ENCODE data around the gene OR52E4.

The OR52E4 gene

GRCh38 chr11:5880329-5880728 is at the start of gene OR52E4:
OR52E4 (plus strand) TSS chr11:5880629; CDS start chr11:5884293, 3,664 bp downstream.
- no peak for DNase-seq

GRCh38 chr11:5831196-5831829 is 49.1 kb upstream of the OR52E4 start:
- DNase-seq = no peak

- no peak for DNase-seq
Measured at GRCh38 chr11:5833446-5833845, 47.0 kb upstream of the OR52E4 start.

GRCh38 chr11:5837695-5838094 is 42.7 kb upstream of the OR52E4 start:
- no peak for DNase-seq

GRCh38 chr11:5841797-5842196 is 38.6 kb upstream of the OR52E4 start, which contains the start of gene OR52E6:
OR52E6 (minus strand) TSS chr11:5841897; CDS start chr11:5841897, 0 bp downstream.
- no peak for DNase-seq

- DNase-seq = no peak
Measured at GRCh38 chr11:5846701-5847100, 33.7 kb upstream of the OR52E4 start.

- no peak for DNase-seq
Measured at GRCh38 chr11:5847711-5848110, 32.7 kb upstream of the OR52E4 start.

GRCh38 chr11:5851002-5851401 is 29.4 kb upstream of the OR52E4 start:
- DNase-seq = no peak

GRCh38 chr11:5857590-5857989 is 22.8 kb upstream of the OR52E4 start, which contains the start of gene OR52E8:
OR52E8 (minus strand) TSS chr11:5857690; CDS start chr11:5857690, 0 bp downstream.
- no peak for DNase-seq

GRCh38 chr11:5865826-5866225 is 14.6 kb upstream of the OR52E4 start:
- no peak for DNase-seq

- DNase-seq = no peak
Measured at GRCh38 chr11:5878564-5878963, 1.9 kb upstream of the OR52E4 start.

GRCh38 chr11:5881756-5882155 is 1.3 kb downstream of the OR52E4 start:
- DNase-seq = no peak

- DNase-seq = no peak
Measured at GRCh38 chr11:5887172-5887571, 6.7 kb downstream of the OR52E4 start.

- no peak for DNase-seq
Measured at GRCh38 chr11:5887661-5888060, 7.2 kb downstream of the OR52E4 start.

- DNase-seq = no peak
Measured at GRCh38 chr11:5891216-5891800, 10.9 kb downstream of the OR52E4 start.

- no peak for DNase-seq
Measured at GRCh38 chr11:5892908-5893307, 12.5 kb downstream of the OR52E4 start, which contains the start of gene OR52E5. OR52E5 (plus strand) TSS chr11:5893208; CDS start chr11:5900777, 7,569 bp downstream.

- no peak for DNase-seq
Measured at GRCh38 chr11:5899534-5899933, 19.1 kb downstream of the OR52E4 start.

- no peak for DNase-seq
Measured at GRCh38 chr11:5910540-5910939, 30.1 kb downstream of the OR52E4 start.

GRCh38 chr11:5922749-5923426 is 42.5 kb downstream of the OR52E4 start:
- DNase-seq = no peak

GRCh38 chr11:5923427-5923776 is 43.0 kb downstream of the OR52E4 start:
- DNase-seq = no peak

- no peak for DNase-seq
Measured at GRCh38 chr11:5923794-5924193, 43.4 kb downstream of the OR52E4 start.

GRCh38 chr11:5928271-5928670 is 47.8 kb downstream of the OR52E4 start:
- no peak for DNase-seq

- no peak for DNase-seq
Measured at GRCh38 chr11:5928811-5929210, 48.4 kb downstream of the OR52E4 start.

All from CD4-positive, alpha-beta T cell treated with Interleukin-6 for 4 hours (primary cell).